Measurements from ENCODE around the gene ZNF483.
"Not testable (repeated sequence)": the region's sequence is repeated elsewhere in the genome, so short reads cannot be mapped to it uniquely, and the experiment has no call there.

Gene ZNF483

DNA sequence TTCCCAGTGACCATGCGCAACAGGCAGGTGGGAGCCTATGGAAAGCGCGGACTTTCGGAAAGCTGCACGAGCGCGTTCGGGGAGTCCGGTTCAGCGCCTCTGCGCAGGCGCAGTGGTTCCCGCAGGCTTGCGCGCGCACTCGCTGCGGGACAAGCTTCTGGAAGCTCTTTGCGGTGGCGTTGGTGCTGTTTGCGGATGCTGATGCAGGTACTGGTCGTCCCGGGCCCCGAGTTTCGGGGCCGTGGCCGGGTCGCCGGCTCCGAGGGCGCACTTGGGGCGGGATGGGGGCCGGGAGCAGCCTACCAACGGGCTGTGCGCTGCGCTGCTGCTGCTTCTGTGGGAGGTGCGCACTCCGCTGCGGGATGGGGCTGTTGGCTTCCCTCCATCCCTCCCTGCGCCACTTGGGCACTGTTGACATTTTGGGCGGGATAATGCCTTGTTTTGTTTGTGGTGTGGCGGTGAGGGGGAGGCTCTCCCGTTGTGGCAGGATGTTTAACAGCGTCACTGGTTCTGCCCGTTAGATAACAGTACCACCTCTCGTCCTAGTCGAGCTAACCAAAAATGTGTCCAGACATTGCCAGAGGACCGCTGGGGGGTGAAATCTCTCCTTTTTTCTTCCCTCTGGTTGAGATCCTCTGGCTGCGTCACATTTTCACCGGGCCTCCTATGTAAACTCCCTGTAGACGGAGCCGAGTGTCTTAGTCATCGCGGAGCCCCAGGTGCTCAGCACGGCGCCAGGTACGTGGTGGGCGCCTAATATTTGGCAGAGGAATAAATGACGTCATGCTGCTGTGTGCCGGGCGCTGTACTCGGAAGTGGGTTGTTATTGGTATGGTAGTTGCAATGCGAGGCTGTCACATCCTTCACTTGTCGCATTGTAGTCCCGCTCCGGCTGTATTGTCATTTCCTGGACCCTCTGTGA is at the start of gene ZNF483:
Gene ZNF483 (plus strand): TSS at position 124 of the 922 bp plus-strand sequence. CDS start 2,217 bp downstream, outside the sequence.
- peak; percentile 24 to 55 for DNase-seq (ENCODE audit: low read depth in 2 of 2)

DNA sequence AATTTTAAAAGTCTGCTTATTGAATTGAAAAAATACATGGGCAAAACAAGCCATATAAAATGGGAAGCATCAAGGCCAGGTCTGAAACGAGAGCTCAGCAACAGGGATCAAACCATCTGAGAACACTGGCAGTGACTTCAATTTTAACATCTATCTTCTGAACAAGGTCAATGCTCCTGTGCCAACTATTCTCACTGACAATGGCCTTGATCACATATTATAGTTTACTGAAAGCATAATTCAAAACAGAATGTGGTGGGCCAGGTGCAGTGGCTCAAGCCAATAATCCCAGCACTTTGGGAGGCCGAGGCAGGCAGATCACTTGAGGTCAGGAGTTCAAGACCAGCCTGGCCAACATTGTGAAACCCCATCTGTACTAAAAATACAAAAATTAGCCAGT is 49.8 kb upstream of the ZNF483 start:
- no peak for DNase-seq (ENCODE audit: low read depth in 2 of 2)

DNA sequence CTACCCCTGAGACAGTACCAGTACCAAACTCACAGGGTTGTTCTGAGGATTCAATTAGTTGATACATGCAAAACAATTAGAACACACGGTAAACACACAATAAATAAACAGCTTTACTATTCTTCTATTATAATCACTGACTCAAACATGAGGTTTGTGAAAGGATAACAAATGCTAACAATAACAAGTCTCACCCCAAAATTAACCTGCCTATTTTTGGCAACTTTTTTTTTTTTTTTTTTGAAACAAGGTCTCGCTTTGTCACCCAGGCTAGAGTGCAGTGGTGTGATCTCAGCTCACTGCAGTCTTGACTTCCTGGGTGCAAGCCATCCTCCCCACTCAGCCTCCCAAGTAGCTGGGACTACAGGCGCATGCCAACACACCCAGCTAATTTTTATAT is 47.3 kb upstream of the ZNF483 start:
- no peak for DNase-seq (ENCODE audit: low read depth in 2 of 2)

DNA sequence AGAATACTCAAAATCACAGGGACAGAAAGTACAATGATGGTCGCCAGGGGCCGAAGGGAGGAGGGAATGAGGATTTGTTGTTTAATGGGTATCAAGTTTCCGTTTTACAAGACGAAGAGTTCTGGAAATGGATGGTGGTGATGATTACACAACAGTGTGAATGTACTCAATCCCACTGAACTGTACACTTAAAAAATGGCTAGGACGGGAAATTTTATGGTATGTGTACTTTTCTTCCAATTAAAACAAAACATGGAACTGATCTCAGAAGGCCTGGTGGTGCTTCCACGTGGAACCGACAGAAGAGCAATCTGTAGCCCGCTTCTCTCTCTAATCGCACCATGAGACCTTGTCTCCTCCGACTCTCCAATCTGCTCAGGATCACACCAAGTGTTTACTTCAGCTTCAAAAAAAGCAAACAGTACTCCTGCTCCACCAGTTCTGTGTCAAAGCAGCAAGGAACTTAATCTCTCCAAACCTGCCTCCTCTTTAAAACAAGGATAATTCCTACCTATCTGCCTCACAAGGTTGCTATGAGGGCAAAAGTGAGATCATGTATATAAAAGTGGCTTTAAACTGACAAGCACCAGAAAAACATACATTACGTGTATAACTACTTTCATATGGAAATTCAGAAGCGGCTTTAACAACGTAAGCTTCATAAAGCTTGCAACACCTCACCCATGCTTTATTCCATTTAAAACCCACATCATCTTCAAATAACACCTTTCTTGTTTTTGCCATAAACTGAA is 42.9 kb upstream of the ZNF483 start:
- no peak for DNase-seq (ENCODE audit: low read depth in 2 of 2)

DNA sequence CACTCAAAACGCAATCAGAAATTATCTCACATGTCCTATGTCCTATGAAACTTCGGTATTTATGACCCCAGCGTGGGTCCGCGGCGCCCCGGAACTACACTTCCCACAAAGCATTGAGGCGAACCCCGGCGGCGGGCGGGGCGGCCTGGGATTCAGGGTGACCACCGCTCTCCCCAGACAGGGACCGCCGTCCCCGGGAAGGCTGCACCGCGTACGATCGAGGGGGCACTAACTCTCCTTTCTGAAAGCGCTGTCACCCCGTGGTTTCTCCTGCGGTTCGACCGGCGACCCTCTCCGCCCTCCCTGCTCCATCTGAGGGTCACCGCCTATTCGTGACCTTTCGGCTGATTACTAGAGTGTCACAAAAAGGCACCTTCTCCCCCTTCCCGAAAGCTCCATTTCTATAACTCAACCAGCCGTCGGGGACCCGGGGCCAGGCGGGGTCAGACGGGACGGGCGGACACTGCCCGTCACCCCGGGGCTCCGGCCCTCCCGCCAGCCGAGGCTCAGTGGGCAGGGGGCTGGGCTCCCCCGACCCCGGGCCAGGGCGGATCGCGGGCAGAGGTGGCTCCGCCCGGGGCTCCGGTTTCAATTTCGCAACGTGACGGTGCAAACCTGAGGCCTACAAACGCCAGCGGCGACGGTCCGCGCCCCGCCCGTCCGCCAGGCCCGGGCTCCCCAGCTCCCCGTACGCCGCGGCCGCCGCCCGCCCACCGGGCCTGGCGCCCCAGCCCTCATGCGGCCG is 42.1 kb upstream of the ZNF483 start:
- DNase-seq (ENCODE audit: low read depth in 2 of 2) = peak; percentile 13 to 35

DNA sequence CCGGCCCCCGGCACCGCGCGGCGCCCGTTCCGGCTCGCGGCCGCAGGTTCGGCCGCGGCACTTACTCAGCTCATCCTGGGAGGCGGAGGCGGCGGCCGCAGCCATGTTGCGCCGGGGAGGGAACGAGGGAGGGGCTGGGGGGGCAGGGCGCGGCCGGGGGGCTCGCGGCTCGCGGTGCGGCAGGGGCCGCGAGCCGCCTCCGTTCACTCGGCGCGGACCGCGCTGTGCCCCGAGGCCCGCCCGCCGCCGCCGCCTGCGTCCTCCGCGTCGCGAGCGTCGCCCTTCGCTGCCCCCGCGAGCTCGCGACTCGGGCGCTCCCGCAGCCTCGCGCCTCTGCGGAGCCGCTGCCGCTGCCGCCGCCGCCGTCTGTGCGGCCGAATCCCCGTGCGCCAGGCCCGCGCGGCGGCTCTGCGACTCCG is 41.5 kb upstream of the ZNF483 start:
- peak; percentile 17 to 36 for DNase-seq (ENCODE audit: low read depth in 2 of 2)

DNA sequence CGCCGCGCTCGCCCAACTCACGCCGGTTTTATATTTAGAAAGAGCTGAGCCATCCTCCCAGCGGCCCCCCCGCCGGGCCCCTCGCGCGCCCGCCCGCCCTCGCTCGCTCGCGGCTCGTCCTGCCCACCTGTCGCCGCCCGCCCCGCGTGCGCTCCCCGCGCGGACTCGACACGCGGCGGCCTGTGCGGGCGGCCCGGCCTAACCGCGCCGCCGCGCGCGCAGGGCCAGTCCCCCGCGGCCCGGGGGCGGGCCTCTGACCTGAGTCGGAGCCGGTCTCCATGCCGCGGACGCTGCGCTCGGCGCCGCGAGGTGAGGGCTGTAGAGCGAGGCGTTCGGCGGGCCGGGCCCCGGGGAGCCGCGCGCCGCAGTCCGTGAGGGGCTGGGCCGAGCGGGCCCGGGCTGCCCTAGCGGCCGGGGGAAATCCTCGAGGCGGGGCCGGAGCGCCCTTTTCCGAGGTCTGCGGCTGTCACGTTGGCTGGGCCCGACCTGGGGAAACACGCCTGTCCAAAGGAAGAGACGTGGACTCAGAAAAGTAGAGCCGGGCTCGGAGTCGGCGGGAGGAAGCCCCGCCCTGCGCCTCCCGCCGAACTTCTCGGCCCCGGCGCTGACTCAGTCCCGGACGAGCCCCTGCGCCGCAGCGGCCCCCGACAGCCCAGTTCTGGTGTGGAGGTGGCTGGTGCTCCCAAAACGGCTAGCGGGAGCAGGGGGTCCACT is 41.0 kb upstream of the ZNF483 start, which contains the start of gene ECPAS:
Gene ECPAS (minus strand): TSS at position 526 of the 714 bp plus-strand sequence. CDS start 11,465 bp downstream, outside the sequence.
- peak; percentile 28 to 36 for DNase-seq (ENCODE audit: low read depth in 2 of 2)

DNA sequence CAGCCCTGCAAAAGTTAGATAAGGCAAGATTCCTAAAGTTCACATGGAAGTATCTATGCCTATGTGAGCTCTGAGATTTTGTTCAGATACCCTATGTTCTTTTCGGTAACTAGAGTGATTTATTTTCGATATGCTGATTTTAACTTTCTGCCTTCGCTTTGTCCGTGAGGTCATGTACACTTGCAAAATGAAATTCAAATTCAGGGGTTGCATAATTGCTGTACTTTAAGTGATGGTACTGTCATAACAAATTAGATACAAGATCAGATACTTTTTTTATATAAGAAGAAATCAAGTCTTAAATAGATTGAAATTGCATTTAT is 40.4 kb upstream of the ZNF483 start:
- no peak for DNase-seq (ENCODE audit: low read depth in 2 of 2)

DNA sequence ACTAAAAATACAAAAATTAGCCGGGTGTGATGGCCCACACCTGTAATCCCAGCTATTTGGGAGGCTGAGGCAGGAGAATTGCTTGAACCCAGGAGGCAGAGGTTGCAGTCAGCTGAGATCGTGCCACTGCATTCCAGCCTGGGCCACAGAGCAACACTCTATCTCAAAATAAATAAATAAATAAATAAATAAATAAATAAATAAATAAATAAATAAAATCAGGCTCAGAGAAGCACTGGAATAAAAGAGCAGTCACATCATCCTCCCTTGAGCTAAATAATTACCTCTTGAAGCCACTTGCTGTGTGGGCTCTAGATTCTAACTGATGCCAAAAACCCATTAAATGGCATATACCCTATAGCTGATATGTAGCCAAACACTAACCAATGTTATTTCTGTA is 27.8 kb upstream of the ZNF483 start:
- DNase-seq (ENCODE audit: low read depth in 2 of 2) = not testable (repeated sequence)

DNA sequence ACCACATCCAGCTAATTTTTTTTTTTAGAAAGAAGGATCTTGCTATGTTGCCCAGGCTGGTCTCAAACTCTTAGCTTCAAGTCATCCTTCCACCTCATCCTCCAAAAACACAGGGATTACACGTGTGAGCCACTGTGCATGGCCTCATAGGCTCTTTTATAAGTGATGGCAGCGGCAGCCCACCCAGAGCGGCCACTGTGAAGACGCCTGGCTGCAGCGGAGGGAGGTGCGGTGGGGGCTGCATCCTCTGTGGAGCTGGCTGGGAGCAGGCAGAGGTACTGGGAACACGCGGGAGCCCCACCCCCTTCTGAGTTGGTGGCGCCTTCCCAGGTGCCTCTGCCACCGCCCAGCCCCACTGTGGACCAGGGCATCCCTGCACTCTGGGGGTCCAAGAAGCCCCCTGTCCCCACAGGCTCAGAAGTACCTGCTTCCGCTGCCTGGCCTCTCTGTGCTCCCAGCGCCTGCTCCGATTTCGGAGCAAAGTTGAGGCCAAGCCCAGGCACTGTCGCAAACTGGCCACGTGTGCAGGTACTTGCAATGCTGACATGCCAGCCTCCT is 23.9 kb upstream of the ZNF483 start:
- DNase-seq (ENCODE audit: low read depth in 2 of 2) = no peak

DNA sequence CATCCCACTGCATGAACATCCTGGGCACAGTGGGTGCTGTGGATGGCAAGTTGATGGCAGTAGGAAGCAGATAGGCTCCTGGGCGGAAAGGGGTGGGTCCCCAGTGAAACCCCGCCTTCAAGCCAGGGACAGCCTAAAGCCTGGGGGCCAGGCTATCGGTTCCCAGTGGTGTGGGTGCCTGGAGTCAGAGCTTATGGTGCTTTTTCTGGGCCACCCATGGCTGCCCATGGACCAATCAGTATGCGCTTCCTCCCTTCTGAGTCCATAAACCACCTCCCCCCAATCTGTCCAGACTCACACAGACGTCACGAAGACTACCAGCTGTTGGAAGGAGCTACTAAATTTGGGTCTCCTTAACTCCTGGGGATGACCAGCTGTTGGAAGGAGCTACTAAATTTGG is 23.3 kb upstream of the ZNF483 start:
- DNase-seq (ENCODE audit: low read depth in 2 of 2) = no peak

DNA sequence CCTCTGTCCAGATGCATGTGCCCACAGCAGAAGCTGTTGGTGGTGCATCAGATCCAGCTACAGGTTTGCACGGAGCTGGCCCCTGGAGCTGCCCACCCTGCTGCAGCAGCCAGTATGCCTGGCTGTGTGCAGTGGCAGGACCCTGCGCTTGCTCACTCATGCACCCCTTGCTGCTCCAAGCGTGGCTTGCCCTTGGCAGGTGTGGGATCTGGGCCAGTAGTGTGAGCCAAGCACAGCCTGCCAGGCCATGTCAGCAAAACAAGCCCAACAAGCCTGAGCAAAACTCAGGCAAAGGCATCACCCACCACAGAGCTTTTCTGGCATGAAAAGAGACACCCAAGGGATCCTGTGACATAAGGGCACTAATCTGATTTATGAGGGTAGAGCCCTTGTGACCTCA is 22.5 kb upstream of the ZNF483 start:
- DNase-seq (ENCODE audit: low read depth in 2 of 2) = no peak

DNA sequence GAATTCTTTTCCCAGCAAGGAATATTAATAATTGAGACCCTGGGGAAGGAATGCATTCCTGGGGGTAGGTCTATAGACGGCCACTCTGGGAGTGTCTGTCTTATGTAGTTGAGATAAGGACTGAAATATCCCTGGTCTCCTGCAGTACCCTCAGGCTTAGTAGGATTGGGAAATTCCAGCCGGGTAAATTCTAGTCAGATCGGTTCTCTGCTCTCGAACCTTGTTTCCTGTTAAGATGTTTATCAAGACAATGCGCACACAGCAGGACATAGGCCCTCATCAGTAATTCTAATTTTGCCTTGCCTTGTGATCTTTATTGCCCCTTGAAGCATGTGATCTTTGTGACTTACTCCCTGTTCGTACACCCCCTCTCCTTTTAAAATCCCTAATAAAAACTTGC is 13.4 kb upstream of the ZNF483 start:
- not testable (repeated sequence) for DNase-seq (ENCODE audit: low read depth in 2 of 2)

DNA sequence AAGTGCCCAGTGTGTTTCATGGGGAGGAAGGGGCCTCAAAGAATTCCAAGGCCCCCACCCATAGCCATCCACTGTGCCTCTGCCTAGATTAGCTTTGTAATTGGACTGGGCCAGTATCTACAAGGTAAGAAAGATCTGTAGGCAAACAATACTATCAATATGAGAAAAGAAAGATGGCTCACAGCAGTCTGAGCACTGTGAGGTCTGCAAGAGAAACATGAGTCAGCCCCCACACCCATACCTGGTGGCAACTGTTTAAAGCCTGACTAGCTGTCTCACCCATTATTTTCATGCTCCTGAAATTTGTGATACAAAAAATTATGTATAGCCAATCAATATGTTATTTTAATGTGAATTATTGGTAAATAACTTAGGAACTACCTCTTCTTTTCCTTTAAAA is 10.0 kb upstream of the ZNF483 start:
- no peak for DNase-seq (ENCODE audit: low read depth in 2 of 2)

DNA sequence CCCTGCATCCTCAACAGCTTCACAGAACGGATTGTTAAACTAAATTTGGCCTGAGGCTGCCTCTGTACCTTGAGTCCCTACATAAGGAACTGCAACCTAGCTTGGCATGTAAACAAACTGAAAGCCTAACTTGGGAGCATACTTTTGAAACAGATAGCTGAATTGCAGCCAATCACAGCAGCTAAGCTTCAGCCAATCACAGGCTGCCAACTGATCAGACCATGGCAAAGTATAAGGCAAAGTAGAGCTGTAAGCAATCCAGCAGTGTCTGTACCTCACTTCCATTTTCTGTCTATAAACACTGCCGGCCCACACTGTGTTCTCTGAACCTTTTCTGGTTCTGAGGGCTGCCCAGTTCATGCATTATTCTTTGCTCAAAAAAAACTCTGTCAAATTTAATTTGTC is 8.9 kb upstream of the ZNF483 start:
- DNase-seq (ENCODE audit: low read depth in 2 of 2) = no peak

DNA sequence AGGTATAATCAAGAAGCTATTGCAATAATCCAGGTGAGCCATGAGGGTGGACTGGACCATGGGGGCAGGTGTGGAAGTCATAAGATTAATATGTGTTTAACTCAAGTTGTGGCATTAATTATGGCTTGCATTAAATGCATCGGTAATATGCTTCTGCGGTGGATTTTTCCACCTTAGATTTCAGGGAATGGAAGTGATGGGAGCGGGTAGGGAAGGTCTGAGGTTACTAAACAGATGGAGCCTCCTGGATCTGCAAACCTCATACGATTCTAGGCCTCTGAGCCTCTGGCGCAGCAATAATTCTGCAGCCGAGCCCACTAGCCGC is 286 bp upstream of the ZNF483 start:
- no peak for DNase-seq (ENCODE audit: low read depth in 2 of 2)

DNA sequence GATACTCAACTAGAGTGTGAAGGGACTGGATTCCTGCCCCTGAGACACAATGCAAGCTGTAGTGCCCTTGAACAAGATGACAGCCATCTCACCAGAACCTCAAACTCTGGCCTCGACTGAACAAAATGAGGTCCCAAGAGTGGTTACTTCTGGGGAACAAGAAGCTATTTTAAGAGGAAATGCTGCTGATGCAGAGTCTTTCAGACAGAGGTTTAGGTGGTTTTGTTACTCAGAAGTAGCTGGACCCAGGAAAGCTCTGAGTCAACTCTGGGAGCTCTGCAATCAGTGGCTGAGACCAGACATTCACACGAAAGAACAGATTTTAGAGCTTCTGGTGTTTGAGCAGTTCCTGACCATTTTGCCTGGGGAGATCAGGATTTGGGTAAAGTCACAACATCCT is 2.4 kb downstream of the ZNF483 start:
- no peak for DNase-seq (ENCODE audit: low read depth in 2 of 2)

DNA sequence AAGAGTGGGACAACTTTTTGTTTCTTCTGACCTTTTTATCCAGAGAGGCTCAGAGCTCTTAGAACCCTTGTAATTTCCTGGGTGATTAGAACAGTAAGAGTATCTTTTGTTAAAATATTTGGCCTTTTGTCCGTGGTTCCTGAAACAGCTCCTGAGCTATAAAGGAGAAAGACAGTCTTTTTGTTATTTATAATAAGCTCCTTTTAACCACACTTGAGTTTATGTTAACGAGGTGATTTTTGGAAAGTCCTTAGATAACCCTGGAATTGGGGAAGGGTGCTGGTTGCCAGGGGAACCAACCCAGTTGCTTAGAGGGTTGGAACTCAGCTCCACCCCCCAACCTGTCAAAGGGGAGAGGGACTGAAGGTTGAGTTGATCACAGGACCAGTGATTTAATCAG is 4.8 kb downstream of the ZNF483 start:
- DNase-seq (ENCODE audit: low read depth in 2 of 2) = no peak

DNA sequence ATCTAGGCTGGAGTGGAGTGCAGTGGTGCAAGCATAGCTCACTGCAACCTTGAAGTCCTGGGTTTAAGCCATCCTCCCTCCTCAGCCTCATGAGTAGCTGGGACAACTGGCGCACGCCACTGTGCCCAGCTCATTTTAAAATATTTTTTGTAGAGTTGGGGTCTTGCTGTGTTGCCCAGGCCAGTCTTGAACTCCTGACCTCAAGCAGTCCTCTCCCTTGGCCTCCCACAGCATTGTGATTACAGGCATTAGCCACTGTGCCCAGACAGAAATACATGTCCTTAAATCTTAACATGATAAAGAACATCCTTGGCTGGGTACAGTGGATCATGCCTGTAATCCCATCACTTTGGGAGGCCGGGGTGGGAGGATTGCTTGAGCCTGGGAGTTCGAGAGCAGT is 6.7 kb downstream of the ZNF483 start:
- DNase-seq (ENCODE audit: low read depth in 2 of 2) = no peak

DNA sequence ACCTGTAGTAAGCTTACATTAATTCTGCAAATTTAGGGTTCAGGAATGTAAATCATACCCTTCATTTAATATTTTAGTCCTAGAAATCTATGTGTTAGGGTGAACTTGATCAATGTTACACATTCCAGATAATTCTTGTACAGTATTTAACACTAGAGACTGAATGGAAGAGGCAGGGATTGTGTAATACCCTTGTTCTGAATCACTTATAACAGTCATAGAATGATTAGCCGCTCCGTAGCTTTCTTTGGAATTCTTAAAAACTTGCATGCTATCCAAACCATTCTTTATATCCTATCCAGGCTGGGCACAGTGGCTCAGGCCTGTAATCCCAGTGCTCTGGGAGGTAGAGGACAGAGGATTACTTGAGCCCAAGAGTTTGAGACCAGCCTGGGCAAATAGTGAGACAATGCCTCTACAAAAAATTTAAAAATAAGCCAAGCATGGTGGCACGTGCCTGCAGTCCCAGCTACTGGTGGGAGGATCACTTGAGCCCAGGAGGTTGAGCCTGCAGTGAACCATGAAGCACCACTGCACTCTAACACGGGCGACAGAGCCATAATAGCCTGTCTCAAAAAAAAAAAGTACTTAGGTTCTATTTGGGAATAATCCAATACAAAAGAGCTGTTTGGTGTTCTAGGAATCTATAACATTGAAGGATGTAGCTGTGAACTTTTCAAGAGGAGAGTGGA is 8.3 kb downstream of the ZNF483 start:
- DNase-seq (ENCODE audit: low read depth in 2 of 2) = no peak

All from stimulated activated CD8-positive, alpha-beta memory T cell treated with anti-CD3 and anti-CD28 coated beads, Interleukin-2, amount 100 ng/mL, for 1 hour (primary cell).